CMK (cell line): ENCODE results near the gene TXNRD3.

Experiments
- DNase-seq: peaks from one replicate; pipeline ENCODE4 v3.0.0-alpha.2; 2010; ENCODE audit warnings: low read depth

TXNRD3 gene

DNA sequence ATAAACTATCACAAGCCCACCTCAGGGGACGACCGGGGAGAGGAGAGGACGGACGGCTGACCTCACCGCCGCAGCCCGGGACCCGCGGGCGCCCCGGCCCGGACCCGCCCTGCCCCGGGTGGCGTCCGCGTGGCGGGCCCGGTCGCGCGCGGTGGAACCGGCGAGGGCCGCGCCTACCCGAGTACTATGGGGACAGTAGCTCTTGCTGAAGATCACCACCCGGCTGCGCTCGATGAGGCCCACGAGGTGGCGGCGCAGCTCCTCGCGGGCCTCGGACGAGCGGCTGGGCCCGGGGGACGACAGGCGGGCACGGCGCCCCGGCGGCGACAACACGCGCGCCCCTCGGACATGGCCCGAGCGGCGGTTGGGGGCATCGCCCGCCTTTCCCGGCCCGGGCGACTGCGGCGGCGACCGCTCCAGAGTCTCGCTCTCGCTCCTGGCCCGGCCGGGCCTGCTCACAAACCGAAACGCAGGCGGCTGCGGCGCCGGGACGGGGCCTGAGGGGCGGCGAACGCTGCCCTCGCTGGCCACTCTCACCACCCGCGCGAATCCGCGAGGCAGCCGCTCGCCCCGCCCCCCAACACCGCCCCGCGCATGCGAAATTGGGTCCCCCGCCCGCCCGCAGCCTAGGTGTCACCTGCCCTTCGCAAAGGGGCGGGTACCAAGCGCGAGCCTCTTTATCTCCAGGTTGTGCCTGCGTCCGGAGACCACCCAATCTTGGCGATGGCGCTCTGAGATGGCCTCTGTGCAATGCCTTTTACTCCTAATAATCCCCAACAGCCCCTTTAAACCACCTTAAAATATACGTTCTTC lies at the start of gene TXNRD3:
TXNRD3 (minus strand) TSS at position 554 of the 813 bp plus-strand sequence.
- DNase-seq: no peak

DNA sequence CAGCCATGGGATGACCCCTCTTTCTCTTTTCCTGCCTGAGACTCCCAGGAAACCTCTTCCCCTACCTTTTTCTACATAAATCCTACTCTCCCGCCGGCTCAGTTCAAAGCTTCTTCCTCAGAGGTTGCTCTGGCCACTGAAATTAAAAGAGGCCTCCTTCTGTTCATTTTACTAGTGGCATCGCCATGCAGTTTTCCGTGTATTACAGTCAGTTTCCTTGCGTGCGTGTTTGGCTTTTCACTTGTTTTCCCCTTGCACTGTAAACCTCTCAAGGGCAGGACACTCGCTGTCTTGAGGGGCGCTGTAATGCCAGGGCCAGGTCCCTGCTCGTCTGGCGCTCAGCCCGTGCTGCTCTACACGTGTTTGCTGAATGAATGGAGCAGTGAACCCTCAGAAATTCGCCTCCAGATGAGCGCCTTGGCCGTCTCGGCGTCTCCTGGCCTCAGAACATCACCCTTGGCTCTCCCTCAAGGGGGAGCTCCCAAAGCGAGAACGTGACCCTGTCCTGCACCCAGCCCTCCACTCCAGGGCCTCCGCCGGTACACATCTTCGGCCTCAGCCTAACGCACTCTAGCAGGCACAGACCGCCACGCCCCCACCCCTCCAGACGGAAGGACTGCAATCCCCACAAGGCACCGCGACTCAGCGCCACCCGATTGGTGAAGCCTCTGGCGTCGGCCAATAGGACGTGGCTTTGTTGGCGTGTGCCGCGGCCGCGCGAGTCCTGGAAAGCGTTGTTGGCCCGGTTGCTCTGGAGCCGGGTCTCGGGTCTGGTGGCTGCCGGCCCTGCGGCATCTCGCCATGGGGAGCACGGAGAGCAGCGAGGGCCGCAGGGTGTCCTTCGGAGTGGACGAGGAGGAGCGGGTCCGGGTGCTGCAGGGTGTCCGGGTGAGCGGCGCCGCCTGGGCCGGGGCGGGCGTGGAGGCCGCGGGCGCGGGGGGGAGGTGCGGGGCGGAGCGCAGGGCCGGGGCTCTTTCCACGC lies 48.9 kb upstream of the TXNRD3 start, which contains the start of gene CHCHD6:
CHCHD6 (plus strand) TSS at position 729 of the 982 bp plus-strand sequence; CDS start at position 802, 73 bp downstream.
- DNase-seq: peak; percentile 89

DNA sequence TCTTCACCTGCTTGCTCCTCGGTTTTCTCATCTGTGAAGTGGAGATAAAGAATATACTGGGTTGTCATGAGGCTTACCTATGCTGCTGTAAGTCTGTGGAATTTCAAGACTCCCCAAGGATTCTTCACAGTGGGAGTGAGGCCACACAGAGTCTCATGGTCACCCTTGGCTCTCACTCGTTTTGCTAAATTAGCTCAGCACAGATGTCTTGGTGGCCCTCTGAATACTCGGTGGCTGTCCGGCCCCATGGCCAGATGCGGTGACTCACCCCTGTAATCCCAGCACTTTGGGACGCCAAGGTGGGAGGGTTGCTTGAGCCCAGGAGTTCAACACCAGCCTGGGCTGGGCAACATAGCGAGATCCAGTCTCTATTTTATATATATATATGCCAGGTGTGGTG lies 44.1 kb upstream of the TXNRD3 start:
- no peak for DNase-seq

DNA sequence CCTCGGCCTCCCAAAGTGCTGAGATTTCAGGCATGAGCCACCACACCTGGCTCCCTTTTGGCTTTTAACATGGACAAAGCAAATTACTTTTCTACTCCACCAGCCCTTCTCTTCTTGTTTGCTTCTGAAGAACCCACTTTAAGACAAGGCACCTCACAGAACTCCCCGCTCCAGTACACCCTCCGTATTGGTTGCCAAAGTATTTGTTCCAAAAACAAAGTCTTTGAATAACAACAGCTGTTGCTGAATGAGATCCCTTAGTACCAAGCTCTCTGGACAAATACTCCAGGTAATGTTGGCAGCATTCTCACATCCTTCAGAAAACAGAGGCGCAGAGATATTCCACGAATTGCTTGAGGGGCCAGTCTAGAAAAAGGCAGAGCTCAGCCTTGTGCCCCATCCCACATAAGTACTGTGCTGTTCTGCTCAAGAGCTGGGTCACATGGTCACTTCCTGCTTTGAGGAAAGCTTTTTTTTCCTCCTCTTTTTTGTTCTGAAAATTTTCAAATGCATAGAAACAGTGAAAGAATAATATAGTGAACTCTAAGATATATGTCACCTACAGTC lies 41.9 kb upstream of the TXNRD3 start:
- DNase-seq: no peak

DNA sequence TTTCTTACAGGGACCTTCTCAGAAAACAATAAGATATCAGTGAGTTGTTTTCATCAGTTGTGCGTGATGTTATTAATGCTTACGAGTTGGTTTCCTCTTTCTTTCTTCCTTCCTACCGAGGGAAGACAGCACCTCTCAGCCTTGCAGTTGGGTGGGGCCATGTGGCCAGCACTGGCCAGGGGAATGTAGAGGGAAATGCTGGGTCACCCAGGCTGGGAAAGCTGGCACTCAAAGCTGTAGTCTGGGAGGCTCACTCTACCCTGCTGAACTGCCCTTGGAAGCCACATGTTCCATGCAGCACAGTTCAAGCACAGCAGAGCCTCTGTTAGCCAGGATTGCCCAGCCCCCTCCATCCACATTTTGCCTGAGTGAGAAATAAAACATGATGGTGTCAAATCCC lies 39.0 kb upstream of the TXNRD3 start:
- DNase-seq: no peak

DNA sequence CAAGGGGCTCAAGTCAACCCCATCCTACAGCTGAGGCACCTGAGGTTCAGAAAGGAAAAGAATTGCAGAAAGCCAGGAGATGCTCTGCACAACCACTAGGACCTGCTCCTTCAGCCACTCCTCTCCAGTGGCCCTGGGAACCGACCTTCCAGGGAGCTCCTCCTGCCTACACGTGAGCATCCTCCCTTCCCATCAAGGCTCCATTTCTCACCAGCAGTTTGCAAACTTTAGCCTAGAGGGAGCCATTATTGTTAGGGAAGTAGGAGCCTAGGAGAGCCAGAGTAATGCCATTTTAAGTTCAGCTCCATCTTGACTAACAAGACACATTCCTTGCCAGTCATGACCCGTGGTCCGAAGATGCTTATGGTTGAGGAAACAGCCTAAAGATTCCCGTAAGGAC lies 37.9 kb upstream of the TXNRD3 start:
- no peak for DNase-seq

DNA sequence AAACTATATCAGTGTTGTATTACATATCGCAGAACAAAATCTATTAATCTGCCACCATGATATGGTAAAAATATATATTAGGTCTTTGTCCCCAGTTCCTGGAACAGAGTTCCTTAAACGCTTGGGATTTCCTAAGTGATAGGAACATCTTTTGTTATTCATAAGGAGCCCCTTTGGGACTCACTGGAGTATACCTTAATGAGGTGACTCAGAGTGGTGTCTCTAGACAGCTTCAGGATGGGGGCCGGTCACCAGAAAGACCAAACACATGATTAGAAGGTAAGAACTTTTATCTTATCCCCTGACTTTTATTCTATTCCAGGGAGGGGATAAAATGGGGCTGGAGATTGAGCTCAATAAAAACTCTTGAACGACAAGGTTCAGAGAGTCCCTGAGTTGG lies 36.8 kb upstream of the TXNRD3 start:
- no peak for DNase-seq

DNA sequence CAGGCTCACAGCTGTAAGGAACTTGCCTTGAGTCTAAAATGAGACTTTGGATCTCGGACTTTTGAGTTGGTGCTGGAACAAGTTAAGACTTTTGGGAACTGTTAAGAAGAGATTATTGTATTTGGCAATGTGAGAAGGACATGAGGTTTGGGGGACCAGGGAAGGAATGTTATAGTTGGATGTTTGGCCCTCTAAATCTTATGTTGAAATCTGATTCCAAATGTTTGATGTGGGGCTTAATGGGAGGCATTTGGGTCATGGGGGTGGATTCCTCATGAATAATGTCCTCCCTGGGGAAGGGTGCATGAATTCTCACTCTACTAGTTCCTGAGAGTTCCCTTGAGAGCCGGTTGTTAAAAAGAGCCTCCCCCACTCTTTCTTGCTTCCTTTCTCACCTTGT lies 30.6 kb upstream of the TXNRD3 start:
- no peak for DNase-seq

DNA sequence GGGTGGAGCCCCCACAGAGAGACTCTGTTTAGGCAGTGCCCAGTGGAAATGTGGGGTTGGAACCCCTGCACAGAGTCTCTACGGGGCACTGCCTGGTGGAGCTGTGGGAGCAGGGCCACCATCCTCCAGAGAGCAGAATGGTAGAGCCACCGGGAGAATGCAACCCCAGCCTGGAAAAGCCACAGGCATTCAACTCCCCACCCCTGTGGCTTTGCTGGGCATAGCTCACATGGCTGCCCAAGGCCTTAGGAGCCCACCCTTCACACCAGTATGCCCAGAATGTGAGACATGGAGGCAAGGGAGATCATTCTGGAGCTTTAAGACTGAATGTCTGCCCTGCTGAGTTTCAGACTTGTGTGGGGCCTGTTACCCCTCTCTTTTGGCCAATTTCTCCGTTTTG lies 30.1 kb upstream of the TXNRD3 start:
- DNase-seq: no peak

DNA sequence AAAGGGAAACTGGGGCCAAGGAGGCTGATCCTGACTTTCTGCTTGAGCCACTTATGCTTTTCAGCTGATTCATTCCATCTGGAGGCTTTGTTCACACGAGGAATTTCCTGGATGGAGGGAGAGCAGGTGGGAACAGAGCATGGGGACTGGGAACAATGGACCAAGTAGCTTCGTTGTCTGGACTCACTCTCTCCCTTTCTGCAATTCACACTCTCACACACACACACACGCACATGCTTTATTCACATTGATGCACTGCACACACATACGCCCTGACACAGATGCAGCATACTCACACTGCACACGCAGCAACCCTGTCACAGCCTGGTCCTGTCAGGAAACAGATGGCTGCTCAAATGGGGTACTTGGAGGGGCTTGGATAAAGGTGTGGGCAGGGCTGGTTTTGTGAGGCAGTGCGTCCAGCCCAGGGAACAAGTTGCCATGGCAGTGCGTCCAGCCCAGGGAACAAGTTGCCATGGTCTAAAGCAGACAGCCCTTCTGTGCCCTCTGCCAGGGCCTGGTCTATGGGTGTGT lies 29.4 kb upstream of the TXNRD3 start:
- no peak for DNase-seq

DNA sequence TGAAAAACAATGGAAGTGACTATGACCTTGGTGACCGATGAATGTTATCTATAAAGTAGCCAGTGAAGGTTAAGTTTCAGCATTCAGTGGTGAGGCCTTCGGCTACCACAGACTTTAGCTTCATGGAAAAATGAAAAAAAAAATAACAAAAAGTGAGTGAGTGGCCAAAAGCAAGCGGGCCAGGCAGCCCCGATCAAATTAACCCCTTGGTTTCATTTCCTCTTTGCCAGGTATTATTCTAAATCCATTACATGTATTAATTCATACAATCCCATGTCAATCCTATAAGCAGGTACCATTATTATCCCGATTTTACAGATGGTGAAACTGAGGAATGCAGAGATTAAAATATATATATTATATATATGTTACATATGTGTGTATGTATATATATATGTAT lies 28.1 kb upstream of the TXNRD3 start:
- DNase-seq: no peak

DNA sequence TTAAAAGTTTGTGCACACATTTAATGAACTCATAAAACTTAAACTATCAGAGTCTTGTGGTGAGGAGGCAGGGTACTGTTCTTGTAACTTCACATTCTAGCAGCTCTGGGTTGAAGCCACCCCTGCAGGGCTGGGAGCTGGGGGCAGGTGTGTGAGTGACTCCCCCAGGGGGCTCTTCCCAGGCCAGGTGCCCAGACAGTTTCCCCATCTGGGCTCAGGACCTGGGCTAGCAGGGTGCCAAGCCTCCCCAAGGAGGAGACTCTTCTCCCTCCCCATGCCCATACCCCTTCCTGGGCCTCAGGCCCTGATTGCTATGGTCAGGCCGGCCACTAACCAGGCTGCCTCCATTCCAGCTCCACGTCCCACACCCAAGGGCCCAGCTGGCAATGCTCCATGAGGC lies 27.1 kb upstream of the TXNRD3 start:
- no peak for DNase-seq

DNA sequence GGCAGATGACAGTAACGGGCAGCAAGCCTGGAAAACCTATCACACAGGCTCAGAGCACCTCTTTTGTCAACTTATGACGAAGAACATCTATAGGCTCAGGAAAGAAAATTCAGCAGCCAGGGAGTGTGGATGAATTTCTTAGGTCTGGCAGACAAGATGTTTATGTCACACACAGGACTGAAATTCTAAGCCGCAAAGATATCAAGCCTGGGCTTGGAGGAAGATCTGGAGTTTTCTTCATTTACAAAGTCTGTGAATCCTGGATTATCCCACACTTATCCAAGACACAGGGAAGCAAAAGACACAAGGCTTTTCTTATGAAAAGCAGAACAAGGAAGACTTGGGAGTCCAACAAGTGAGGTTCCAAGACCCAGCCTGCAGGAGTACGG lies 25.7 kb upstream of the TXNRD3 start:
- DNase-seq: no peak

DNA sequence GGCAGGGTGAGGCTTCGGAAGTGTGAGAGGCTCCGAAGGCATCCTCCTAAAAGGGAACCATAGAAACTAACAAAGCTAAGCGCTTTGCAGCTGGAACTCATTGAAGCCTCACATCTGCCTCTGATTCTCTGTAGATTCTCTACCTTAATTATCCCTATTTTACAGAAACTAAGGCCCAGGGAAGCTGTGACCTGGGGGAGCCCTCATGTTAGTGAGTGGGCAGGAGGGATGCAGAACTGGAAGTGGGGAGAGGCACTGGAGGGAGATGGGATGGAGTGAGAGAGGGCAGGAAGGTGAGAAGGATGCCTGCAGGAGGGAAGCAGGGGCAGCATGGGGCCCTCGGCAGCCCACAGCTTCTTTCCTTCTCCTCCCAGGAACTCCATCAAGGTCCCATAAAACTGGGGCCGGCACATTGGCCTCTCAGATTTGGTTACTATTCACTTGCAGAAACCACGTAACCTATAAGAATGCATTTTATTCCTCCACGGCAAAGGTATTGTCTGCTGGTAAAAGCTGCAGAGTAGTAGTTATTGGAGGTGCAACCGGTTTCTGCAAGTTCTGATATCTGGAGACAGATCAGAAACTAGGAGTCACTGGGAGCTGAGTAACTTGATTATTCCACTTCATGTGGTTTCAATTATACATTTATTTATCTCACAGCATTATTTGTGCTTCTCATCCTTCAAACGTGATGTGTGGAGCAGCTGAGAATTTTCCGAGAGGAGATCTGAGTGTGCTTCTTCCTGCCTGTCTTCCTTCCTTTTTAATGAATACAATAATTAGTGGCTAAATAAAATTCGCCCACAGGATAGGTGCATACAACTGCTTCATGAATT lies 25.1 kb upstream of the TXNRD3 start:
- DNase-seq: no peak

DNA sequence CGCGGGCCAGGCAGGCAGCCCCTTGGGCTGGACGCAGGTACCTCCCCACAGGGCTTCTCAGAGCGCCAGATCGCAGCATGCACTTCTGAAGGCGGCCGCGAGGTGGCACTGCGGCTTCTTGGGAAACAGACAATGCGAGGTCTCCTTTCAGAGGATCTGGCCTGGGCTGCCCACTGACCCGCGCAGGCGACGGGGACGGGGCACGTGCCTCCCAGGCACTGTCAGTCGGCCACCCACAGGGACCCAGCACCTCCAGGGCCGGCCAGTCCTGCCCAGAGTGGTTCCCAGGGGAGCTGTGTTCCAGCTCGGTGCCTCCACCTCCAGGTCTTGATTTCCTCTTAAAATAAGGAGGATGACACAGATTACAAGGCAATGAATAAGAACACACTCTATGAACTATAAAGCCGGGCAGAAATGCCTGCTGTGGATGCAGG lies 24.4 kb upstream of the TXNRD3 start:
- DNase-seq: peak; percentile 15

DNA sequence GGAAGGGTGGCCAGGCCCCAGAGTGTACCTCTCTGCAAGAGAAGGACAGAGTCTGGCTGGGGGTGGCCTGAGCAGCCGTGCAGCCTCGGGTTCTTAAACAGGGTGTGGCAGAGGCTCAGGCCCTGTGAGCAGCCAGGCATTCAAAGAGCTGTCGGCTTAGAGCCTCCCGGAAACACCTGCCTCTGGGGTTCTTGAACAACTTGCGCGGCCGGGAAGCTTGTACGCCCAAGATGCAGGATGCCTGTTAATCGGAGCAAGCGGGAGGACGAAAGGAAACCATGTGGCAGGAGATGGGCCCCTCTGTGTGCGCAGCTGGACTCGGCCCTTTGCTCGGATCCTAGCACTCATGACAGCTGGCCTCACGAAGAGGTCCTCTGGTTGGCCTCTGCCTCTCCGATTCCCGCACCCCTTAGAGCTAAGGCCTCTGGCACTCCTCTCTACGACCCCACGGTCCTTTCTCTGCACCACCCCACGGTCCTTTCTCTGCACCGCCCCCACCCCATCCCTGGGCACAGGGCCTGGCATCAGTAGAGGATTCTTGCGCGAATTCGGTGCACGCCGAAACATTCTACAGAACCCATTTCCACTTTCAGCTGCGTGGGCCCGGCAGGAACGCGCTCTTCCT lies 23.9 kb upstream of the TXNRD3 start:
- no peak for DNase-seq

DNA sequence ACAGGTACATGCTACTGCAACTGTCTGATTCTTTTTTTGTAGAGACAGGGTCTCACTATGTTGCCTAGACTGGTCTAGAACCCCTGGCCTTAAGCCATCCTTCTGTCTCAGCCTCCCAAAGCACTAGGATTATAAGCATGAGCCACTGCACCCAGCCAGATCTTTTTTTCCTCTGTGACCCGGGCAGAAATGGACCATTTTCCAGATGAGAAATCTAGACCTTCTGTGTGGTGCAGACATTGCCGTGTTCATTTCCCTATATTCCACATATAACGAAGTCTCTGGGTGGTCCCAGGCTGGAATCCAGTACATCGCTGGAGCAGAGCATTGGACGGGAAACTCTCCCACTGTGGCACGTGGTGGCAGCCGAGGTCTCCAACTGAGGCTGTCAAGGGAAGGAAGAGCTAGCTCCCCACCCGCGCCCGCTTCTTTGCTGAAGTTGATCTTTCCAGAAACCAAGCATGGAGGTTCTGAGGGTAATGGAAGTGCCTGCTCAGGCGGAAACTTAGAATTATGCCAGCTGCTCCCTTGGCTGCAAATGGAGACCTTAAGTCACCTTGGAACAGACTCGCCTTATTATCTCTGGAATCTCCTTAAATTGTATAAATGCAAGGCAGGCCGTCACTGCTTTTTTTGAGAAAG lies 23.1 kb upstream of the TXNRD3 start:
- no peak for DNase-seq

DNA sequence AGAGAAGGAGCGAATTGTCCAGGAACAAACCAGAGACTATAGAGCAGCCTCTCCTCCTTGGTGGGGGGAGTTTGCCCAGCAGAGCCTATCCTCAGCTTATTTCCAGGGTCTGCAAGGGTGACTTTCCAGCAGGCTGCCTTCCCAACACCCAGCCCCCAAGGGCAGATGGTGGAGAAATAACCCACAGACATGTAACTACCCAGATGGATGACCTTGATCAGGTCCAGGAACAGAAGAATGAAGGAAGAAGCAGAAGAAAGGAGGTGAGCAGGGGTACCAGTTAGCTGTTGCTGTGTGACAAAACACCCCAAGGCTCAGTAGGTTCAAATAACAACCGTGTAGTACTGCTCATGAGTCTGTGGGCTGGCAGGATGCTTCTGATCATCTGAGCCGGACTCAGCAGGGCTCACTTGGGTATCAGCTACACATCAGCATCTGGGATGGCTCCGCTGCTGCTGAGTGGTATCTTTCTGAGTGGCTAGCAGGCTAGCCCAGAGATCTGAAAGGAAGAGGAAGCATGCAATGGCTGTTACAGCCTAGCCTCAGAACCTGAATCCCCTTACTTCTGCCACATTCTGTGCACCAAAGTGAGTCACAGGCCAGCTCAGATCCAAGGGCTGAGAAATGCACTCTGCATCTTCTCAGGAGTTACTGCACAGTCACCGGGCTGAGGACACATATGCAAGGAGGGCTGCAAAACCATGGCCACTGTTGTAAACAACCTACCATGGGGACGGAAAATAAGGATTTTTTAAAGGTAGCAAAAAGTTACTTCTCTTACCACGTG lies 22.2 kb upstream of the TXNRD3 start:
- no peak for DNase-seq

DNA sequence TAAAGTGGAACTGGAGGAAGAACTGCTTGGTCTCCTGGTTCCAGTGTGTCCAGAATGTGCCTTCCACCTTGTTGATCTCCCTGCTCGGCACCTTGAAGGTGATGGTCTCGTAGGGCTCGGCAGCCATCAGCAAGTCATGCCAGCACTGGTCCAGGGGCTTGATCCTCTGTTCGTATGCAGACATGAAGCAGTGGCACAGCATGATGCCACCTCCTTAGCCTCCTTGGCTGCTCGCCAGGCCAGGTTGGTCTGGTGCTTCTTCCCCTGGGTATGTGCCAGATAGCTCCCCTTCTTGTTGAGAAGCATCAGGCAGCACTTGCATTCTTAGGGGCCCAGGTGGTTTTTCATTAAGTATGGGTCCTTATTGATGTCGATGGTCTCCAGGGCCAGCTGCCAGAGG lies 17.8 kb upstream of the TXNRD3 start:
- no peak for DNase-seq

DNA sequence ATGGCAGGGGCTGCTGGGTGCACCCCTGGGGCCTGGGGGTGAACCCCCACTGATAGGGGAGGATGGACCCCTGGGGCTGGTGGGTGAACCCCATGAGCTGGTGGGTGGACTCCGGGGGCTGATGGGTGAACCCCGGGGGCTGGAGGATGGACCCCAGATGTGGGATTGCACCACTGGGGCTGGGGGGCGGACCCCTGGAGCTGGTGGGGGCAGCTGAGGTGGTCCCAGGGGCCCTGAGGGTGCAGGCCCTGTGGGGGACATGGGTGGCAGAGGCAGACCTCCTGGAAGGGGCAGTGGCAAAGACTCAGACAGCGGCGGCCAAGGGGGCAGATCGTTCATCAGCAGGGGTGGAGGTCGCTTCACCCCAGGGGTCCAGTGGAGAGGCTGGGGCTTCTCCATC lies 17.4 kb upstream of the TXNRD3 start:
- no peak for DNase-seq
